Stimulated activated CD4-positive, alpha-beta T cell treated with anti-CD3 and anti-CD28 coated beads, Interleukin-4, amount 100 ng/mL, for 4 hours (primary cell): ENCODE data around the gene C17orf78.
"Not testable (repeated sequence)": the region's sequence is repeated elsewhere in the genome, so short reads cannot be mapped to it uniquely, and the experiment has no call there.

ENCODE experiments used
- DNase-seq, 2 experiments: peaks; one replicate each; pipeline ENCODE4 v3.0.0-alpha.2; 2020

C17orf78 gene

DNA sequence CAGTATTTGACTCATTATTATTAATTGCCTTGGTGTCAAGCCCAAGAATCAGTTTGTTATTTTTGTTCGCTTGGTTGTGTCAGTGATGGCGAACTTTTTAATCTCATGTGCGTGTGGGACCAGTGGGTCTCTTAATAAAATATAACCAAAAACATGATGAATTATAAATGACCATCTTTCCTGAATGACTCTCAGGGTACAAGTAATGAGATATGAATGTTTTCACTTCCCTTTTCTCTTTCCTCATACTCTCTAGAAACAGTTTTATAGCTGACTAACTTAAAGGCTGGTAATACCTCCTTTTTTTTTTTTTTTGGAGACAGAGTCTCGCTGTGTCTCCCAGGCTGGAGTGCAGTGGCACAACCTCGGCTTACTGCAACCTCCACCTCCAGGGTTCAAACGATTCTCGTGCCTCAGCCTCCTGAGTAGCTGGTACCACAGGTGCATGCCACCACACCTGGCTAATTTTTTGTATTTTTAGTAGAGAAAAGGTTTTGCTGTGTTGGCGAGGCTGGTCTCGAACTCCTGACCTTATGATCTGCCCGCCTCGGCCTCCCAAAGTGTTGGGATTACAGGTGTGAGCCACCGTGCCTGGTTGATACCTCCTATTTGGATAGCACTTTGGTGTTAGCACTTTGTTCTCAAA is 65.7 kb downstream of the C17orf78 start:
- DNase-seq = not testable (repeated sequence)
